Measurements from ENCODE around the gene GRB2.

GRB2 gene

GRCh38 chr17:75365931-75366275, 39.6 kb downstream of the GRB2 start:
- peaks cover 2% of the 10 kb centered on the region for H3K79me1 ChIP-seq (ENCODE audit: low read depth, low read length)
- H3K36me3 ChIP-seq (replicated peaks in 1 of 2; ENCODE audit: control insufficient read depth in 2 of 2, insufficient read depth in 2 of 2, low read length in 2 of 2) = no peaks in the 10 kb centered on the region
- H3K18ac ChIP-seq (ENCODE audit: low read length) = no peak overlapping the region
- no peaks in the 10 kb centered on the region for H3K27me3 ChIP-seq (ENCODE audit: control insufficient read depth in 3 of 3, insufficient read depth in 3 of 3, low read depth in 1 of 3, low read length in 3 of 3)
- H3K23ac ChIP-seq (ENCODE audit: low read depth, low read length, poor library complexity) = no peak overlapping the region
- no peak overlapping the region for H3K9ac ChIP-seq (ENCODE audit: low read depth, low read length, poor library complexity)
- no peak overlapping the region for H2BK120ac ChIP-seq (ENCODE audit: low read depth, low read length)
- no peak overlapping the region for H3K27ac ChIP-seq (replicated peaks; ENCODE audit: low read length)
- H2AK5ac ChIP-seq (ENCODE audit: low read depth, low read length) = no peak overlapping the region
- no peak overlapping the region for H4K91ac ChIP-seq (ENCODE audit: low read depth, low read length, poor library complexity)
- WGBS, 2 donors (ENCODE audit: extremely low coverage in 2 of 2, insufficient read length in 2 of 2, insufficient replicate concordance in 1 of 2) = 100% methylated on average over 1 of the region's 6 CpGs; no CpG with 5 or more reads in 1 of the 2 donors
- no peak overlapping the region for H2BK5ac ChIP-seq (ENCODE audit: low read length)
- DNase-seq (ENCODE audit: low spot score) = no peak
- no peak overlapping the region for H3K14ac ChIP-seq (ENCODE audit: low read length)
- peaks cover 0 to 3% of the 10 kb centered on the region in 2 donors for H3K4me1 ChIP-seq (ENCODE audit: control insufficient read depth in 2 of 2, insufficient read depth in 1 of 2, low read depth in 1 of 2, low read length in 2 of 2)
- H3K9me3 ChIP-seq (replicated peaks in 1 of 2; ENCODE audit: control insufficient read depth in 2 of 2, insufficient read depth in 1 of 2, low read depth in 1 of 2, low read length in 2 of 2) = no peaks in the 10 kb centered on the region
- H3K4me3 ChIP-seq (ENCODE audit: low read length in 2 of 2) = no peak overlapping the region
- no peak overlapping the region for H4K8ac ChIP-seq (ENCODE audit: low read depth, low read length)
- H3K4me2 ChIP-seq (ENCODE audit: insufficient read depth, low read length, poor library complexity, severe bottlenecking) = no peak overlapping the region
- no peak overlapping the region for H2BK15ac ChIP-seq (ENCODE audit: low read length)
- no peak overlapping the region for H2AFZ ChIP-seq (ENCODE audit: low read length)
- no peak overlapping the region for H2BK12ac ChIP-seq (ENCODE audit: low read length)
- H3K4ac ChIP-seq (ENCODE audit: low read length) = no peak overlapping the region

GRCh38 chr17:75365009-75365930, 40.2 kb downstream of the GRB2 start:
- Histone ChIP-seq H2AK5ac (ENCODE audit: low read depth, low read length) (no peak overlapping the region), H2BK5ac (ENCODE audit: low read length) (no peak overlapping the region), H3K4me1 (ENCODE audit: control insufficient read depth in 2 of 2, insufficient read depth in 1 of 2, low read depth in 1 of 2, low read length in 2 of 2) (peaks cover 0 to 3% of the 10 kb centered on the region in 2 donors), H4K8ac (ENCODE audit: low read depth, low read length) (no peak overlapping the region), H3K14ac (ENCODE audit: low read length) (no peak overlapping the region), H3K4me3 (ENCODE audit: low read length in 2 of 2) (no peak overlapping the region), H3K4me2 (ENCODE audit: insufficient read depth, low read length, poor library complexity, severe bottlenecking) (no peak overlapping the region), H2BK12ac (ENCODE audit: low read length) (no peak overlapping the region), H2AFZ (ENCODE audit: low read length) (no peak overlapping the region), H3K18ac (ENCODE audit: low read length) (no peak overlapping the region), H3K9ac (ENCODE audit: low read depth, low read length, poor library complexity) (no peak overlapping the region), H4K91ac (ENCODE audit: low read depth, low read length, poor library complexity) (no peak overlapping the region), H3K79me1 (ENCODE audit: low read depth, low read length) (peaks cover 2% of the 10 kb centered on the region), H3K4ac (ENCODE audit: low read length) (no peak overlapping the region), H2BK15ac (ENCODE audit: low read length) (no peak overlapping the region), H3K27me3 (ENCODE audit: control insufficient read depth in 3 of 3, insufficient read depth in 3 of 3, low read depth in 1 of 3, low read length in 3 of 3) (no peaks in the 10 kb centered on the region), H3K27ac (replicated peaks; ENCODE audit: low read length) (no peak overlapping the region), H3K36me3 (replicated peaks in 1 of 2; ENCODE audit: control insufficient read depth in 2 of 2, insufficient read depth in 2 of 2, low read length in 2 of 2) (no peaks in the 10 kb centered on the region), H3K23ac (ENCODE audit: low read depth, low read length, poor library complexity) (no peak overlapping the region), H3K9me3 (replicated peaks in 1 of 2; ENCODE audit: control insufficient read depth in 2 of 2, insufficient read depth in 1 of 2, low read depth in 1 of 2, low read length in 2 of 2) (no peaks in the 10 kb centered on the region), H2BK120ac (ENCODE audit: low read depth, low read length) (no peak overlapping the region)
- WGBS, 2 donors (ENCODE audit: extremely low coverage in 2 of 2, insufficient read length in 2 of 2, insufficient replicate concordance in 1 of 2) = 100% methylated on average over 2 of the region's 8 CpGs; no CpG with 5 or more reads in 1 of the 2 donors
- no peak for DNase-seq (ENCODE audit: low spot score)

GRCh38 chr17:75364078-75364477, 41.4 kb downstream of the GRB2 start:
- no peak overlapping the region for H2BK15ac ChIP-seq (ENCODE audit: low read length)
- WGBS, 2 donors (ENCODE audit: extremely low coverage in 2 of 2, insufficient read length in 2 of 2, insufficient replicate concordance in 1 of 2) = no CpG with 5 or more reads among the region's 2 CpGs
- H3K4me2 ChIP-seq (ENCODE audit: insufficient read depth, low read length, poor library complexity, severe bottlenecking) = no peak overlapping the region
- no peak overlapping the region for H4K91ac ChIP-seq (ENCODE audit: low read depth, low read length, poor library complexity)
- no peak overlapping the region for H3K4ac ChIP-seq (ENCODE audit: low read length)
- no peaks in the 10 kb centered on the region for H3K27me3 ChIP-seq (ENCODE audit: control insufficient read depth in 3 of 3, insufficient read depth in 3 of 3, low read depth in 1 of 3, low read length in 3 of 3)
- no peak overlapping the region for H2AFZ ChIP-seq (ENCODE audit: low read length)
- peaks cover 2% of the 10 kb centered on the region for H3K79me1 ChIP-seq (ENCODE audit: low read depth, low read length)
- H3K4me1 ChIP-seq (ENCODE audit: control insufficient read depth in 2 of 2, insufficient read depth in 1 of 2, low read depth in 1 of 2, low read length in 2 of 2) = peaks cover 0 to 3% of the 10 kb centered on the region in 2 donors
- H2BK12ac ChIP-seq (ENCODE audit: low read length) = no peak overlapping the region
- H3K9ac ChIP-seq (ENCODE audit: low read depth, low read length, poor library complexity) = no peak overlapping the region
- H2AK5ac ChIP-seq (ENCODE audit: low read depth, low read length) = no peak overlapping the region
- no peak overlapping the region for H3K18ac ChIP-seq (ENCODE audit: low read length)
- H3K14ac ChIP-seq (ENCODE audit: low read length) = no peak overlapping the region
- H3K36me3 ChIP-seq (replicated peaks in 1 of 2; ENCODE audit: control insufficient read depth in 2 of 2, insufficient read depth in 2 of 2, low read length in 2 of 2) = no peaks in the 10 kb centered on the region
- no peak overlapping the region for H3K27ac ChIP-seq (replicated peaks; ENCODE audit: low read length)
- no peaks in the 10 kb centered on the region for H3K9me3 ChIP-seq (replicated peaks in 1 of 2; ENCODE audit: control insufficient read depth in 2 of 2, insufficient read depth in 1 of 2, low read depth in 1 of 2, low read length in 2 of 2)
- no peak for DNase-seq (ENCODE audit: low spot score)
- H4K8ac ChIP-seq (ENCODE audit: low read depth, low read length) = no peak overlapping the region
- no peak overlapping the region for H2BK5ac ChIP-seq (ENCODE audit: low read length)
- H3K23ac ChIP-seq (ENCODE audit: low read depth, low read length, poor library complexity) = no peak overlapping the region
- no peak overlapping the region for H2BK120ac ChIP-seq (ENCODE audit: low read depth, low read length)
- no peak overlapping the region for H3K4me3 ChIP-seq (ENCODE audit: low read length in 2 of 2)

GRCh38 chr17:75361996-75362395, 43.5 kb downstream of the GRB2 start:
- Histone ChIP-seq H3K27ac (replicated peaks; ENCODE audit: low read length) (no peak overlapping the region), H3K23ac (ENCODE audit: low read depth, low read length, poor library complexity) (no peak overlapping the region), H2BK5ac (ENCODE audit: low read length) (no peak overlapping the region), H3K79me1 (ENCODE audit: low read depth, low read length) (peaks cover 4% of the 10 kb centered on the region), H2AK5ac (ENCODE audit: low read depth, low read length) (no peak overlapping the region), H3K9me3 (replicated peaks in 1 of 2; ENCODE audit: control insufficient read depth in 2 of 2, insufficient read depth in 1 of 2, low read depth in 1 of 2, low read length in 2 of 2) (no peaks in the 10 kb centered on the region), H2BK12ac (ENCODE audit: low read length) (no peak overlapping the region), H3K36me3 (replicated peaks in 1 of 2; ENCODE audit: control insufficient read depth in 2 of 2, insufficient read depth in 2 of 2, low read length in 2 of 2) (no peaks in the 10 kb centered on the region), H3K4ac (ENCODE audit: low read length) (no peak overlapping the region), H3K4me2 (ENCODE audit: insufficient read depth, low read length, poor library complexity, severe bottlenecking) (no peak overlapping the region), H2BK15ac (ENCODE audit: low read length) (no peak overlapping the region), H2BK120ac (ENCODE audit: low read depth, low read length) (no peak overlapping the region), H3K27me3 (ENCODE audit: control insufficient read depth in 3 of 3, insufficient read depth in 3 of 3, low read depth in 1 of 3, low read length in 3 of 3) (no peaks in the 10 kb centered on the region), H3K4me3 (ENCODE audit: low read length in 2 of 2) (no peak overlapping the region), H4K8ac (ENCODE audit: low read depth, low read length) (no peak overlapping the region), H3K14ac (ENCODE audit: low read length) (no peak overlapping the region), H3K18ac (ENCODE audit: low read length) (no peak overlapping the region), H4K91ac (ENCODE audit: low read depth, low read length, poor library complexity) (no peak overlapping the region), H2AFZ (ENCODE audit: low read length) (no peak overlapping the region), H3K4me1 (ENCODE audit: control insufficient read depth in 2 of 2, insufficient read depth in 1 of 2, low read depth in 1 of 2, low read length in 2 of 2) (peaks cover 0 to 3% of the 10 kb centered on the region in 2 donors), H3K9ac (ENCODE audit: low read depth, low read length, poor library complexity) (no peak overlapping the region)
- no peak for DNase-seq (ENCODE audit: low spot score)
- no CpG with 5 or more reads among the region's 2 CpGs for WGBS, 2 donors (ENCODE audit: extremely low coverage in 2 of 2, insufficient read length in 2 of 2, insufficient replicate concordance in 1 of 2)

Data from neuronal stem cell (in vitro differentiated cells).